Tibial nerve (tissue), 4 donors: ENCODE measurements around the gene GPC4.

ENCODE experiments used
- EP300 ChIP-seq, 2 donors: sonication (generic); formaldehyde crosslinking; IDR thresholded peaks; one replicate each; pipeline ENCODE4 v1.6.1; 2017; ENCODE audit warnings: antibody characterized with exemption in 2 of 2, mild to moderate bottlenecking in 1 of 2
- POLR2A ChIP-seq, 2 donors: fragments of 450-650 bp; IDR thresholded peaks; one replicate each; pipeline ENCODE4 v1.6.1; 2017; ENCODE audit warnings: antibody characterized with exemption in 2 of 2, mild to moderate bottlenecking in 2 of 2, moderate library complexity in 2 of 2
- TF ChIP-seq, protein P1 (sequence below), 5 experiments: fragments of 200-600 bp in 3 of 5; fragments of 450-650 bp in 2 of 5; sonication (generic) in 3 of 5; IDR thresholded peaks; one replicate each; pipeline ENCODE4 v1.5.1; 2016 to 2019; ENCODE audit warnings: antibody characterized with exemption in 5 of 5, mild to moderate bottlenecking in 3 of 5, moderate library complexity in 2 of 5

DNA sequence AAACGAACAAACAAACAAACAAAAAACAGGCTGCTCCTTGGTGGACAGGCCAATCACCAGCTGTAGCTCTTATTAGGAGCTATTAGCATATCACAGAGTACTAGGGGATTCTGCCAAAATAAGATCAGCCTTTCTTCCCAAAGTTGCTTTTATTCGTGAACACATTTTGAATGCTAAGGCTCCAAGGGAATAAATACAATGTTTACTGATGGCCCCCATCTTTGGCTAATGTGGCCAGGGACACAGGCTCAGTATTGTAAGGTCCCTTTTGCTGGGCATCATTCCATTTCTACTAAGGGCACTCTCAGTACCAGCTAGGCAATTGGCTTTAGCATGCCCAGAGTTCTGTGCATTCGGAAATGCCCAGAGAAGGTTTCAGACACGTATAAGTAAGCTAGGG, 84.3 kb downstream of the GPC4 start:
- TF ChIP-seq, protein P1, sequence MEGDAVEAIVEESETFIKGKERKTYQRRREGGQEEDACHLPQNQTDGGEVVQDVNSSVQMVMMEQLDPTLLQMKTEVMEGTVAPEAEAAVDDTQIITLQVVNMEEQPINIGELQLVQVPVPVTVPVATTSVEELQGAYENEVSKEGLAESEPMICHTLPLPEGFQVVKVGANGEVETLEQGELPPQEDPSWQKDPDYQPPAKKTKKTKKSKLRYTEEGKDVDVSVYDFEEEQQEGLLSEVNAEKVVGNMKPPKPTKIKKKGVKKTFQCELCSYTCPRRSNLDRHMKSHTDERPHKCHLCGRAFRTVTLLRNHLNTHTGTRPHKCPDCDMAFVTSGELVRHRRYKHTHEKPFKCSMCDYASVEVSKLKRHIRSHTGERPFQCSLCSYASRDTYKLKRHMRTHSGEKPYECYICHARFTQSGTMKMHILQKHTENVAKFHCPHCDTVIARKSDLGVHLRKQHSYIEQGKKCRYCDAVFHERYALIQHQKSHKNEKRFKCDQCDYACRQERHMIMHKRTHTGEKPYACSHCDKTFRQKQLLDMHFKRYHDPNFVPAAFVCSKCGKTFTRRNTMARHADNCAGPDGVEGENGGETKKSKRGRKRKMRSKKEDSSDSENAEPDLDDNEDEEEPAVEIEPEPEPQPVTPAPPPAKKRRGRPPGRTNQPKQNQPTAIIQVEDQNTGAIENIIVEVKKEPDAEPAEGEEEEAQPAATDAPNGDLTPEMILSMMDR (IDR thresholded peaks at IDR 0.05), result no peak
- TF ChIP-seq POLR2A (IDR thresholded peaks at IDR 0.05) (no peak), EP300 (IDR thresholded peaks at IDR 0.05) (no peak)
